ENCODE results near the gene MBOAT7. TPM values are rescaled to one million over a fixed set of nuclear protein-coding genes. Genes with fewer than 3 reads are reported as not detected.

MBOAT7 gene
- polyA plus RNA-seq, 1 donor from 2014 or later: 19.0 TPM

DNA sequence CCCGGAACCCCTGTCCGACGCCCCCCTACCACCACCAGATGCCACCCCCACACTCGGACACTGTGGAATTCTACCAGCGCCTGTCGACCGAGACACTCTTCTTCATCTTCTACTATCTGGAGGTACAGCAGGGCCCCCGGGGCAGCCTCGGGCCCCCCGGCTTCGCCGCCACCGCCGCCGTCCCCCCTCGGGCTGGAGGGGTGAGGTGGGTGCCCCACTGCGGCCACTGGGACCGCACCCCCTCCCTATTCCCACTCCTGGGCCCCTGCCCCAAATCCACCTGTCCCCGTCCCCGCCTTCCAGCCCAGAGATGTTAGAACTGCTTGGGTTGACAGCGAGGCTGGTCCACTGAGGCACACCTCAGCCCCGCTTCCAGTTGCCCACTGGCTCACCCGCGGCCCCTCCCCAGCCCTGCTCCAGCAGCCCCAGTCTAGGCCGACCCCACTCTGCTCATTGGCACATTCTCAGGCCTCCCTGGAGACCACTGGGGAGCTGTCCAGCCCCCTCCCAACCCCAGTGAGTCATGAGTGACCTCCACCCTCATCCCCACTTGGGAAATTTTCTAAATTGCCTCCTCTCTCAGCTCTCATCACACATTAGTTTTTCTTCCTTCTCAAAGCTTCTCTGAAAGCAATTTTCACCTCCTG is 36.4 kb downstream of the MBOAT7 start:
- no peaks in the 10 kb centered on the region for H4K20me1 ChIP-seq (ENCODE audit: insufficient read depth)
- no peak overlapping the region for H3K27ac ChIP-seq (ENCODE audit: low read length)
- H2AFZ ChIP-seq (ENCODE audit: low read depth, low read length): no peak overlapping the region
- no peaks in the 10 kb centered on the region for H3K27me3 ChIP-seq (ENCODE audit: insufficient read depth, low read depth, low read length)
- no peaks in the 10 kb centered on the region for H3K79me2 ChIP-seq (replicated peaks; ENCODE audit: insufficient read depth, low read length)
- no peaks in the 10 kb centered on the region for H3K9me3 ChIP-seq (ENCODE audit: low read length)
- no peak overlapping the region for H3K9ac ChIP-seq (ENCODE audit: low read length)
- no peak overlapping the region for H3K4me2 ChIP-seq (ENCODE audit: low read length)
- H3K36me3 ChIP-seq (ENCODE audit: insufficient read depth, low read length): no peaks in the 10 kb centered on the region
- TF ChIP-seq EZH2 (IDR thresholded peaks at IDR 0.05; ENCODE audit: borderline replicate concordance, insufficient read depth, low read length, poor library complexity, severe bottlenecking) (no peak), MXI1 (conservative IDR thresholded peaks at IDR 0.05; ENCODE audit: poor library complexity, severe bottlenecking) (no peak), SMC3 (conservative IDR thresholded peaks at IDR 0.05; ENCODE audit: poor library complexity) (no peak), EP300 (conservative IDR thresholded peaks at IDR 0.05; ENCODE audit: poor library complexity, severe bottlenecking) (no peak), TAF1 (IDR thresholded peaks at IDR 0.05; ENCODE audit: low read depth) (no peak), POLR2AphosphoS5 (IDR thresholded peaks at IDR 0.05) (no peak), RAD21 (conservative IDR thresholded peaks at IDR 0.05) (no peak)
- TF ChIP-seq, protein P1, sequence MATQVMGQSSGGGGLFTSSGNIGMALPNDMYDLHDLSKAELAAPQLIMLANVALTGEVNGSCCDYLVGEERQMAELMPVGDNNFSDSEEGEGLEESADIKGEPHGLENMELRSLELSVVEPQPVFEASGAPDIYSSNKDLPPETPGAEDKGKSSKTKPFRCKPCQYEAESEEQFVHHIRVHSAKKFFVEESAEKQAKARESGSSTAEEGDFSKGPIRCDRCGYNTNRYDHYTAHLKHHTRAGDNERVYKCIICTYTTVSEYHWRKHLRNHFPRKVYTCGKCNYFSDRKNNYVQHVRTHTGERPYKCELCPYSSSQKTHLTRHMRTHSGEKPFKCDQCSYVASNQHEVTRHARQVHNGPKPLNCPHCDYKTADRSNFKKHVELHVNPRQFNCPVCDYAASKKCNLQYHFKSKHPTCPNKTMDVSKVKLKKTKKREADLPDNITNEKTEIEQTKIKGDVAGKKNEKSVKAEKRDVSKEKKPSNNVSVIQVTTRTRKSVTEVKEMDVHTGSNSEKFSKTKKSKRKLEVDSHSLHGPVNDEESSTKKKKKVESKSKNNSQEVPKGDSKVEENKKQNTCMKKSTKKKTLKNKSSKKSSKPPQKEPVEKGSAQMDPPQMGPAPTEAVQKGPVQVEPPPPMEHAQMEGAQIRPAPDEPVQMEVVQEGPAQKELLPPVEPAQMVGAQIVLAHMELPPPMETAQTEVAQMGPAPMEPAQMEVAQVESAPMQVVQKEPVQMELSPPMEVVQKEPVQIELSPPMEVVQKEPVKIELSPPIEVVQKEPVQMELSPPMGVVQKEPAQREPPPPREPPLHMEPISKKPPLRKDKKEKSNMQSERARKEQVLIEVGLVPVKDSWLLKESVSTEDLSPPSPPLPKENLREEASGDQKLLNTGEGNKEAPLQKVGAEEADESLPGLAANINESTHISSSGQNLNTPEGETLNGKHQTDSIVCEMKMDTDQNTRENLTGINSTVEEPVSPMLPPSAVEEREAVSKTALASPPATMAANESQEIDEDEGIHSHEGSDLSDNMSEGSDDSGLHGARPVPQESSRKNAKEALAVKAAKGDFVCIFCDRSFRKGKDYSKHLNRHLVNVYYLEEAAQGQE (IDR thresholded peaks at IDR 0.05; ENCODE audit: borderline replicate concordance): no peak
- TF ChIP-seq, protein P2, sequence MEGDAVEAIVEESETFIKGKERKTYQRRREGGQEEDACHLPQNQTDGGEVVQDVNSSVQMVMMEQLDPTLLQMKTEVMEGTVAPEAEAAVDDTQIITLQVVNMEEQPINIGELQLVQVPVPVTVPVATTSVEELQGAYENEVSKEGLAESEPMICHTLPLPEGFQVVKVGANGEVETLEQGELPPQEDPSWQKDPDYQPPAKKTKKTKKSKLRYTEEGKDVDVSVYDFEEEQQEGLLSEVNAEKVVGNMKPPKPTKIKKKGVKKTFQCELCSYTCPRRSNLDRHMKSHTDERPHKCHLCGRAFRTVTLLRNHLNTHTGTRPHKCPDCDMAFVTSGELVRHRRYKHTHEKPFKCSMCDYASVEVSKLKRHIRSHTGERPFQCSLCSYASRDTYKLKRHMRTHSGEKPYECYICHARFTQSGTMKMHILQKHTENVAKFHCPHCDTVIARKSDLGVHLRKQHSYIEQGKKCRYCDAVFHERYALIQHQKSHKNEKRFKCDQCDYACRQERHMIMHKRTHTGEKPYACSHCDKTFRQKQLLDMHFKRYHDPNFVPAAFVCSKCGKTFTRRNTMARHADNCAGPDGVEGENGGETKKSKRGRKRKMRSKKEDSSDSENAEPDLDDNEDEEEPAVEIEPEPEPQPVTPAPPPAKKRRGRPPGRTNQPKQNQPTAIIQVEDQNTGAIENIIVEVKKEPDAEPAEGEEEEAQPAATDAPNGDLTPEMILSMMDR (IDR thresholded peaks at IDR 0.05; ENCODE audit: poor library complexity, severe bottlenecking): no peak
- no peak overlapping the region for H3K4me3 ChIP-seq (ENCODE audit: low read length)
- no peaks in the 10 kb centered on the region for H3K9me2 ChIP-seq (ENCODE audit: insufficient read depth, low read length)
- no peaks in the 10 kb centered on the region for H3F3A ChIP-seq (ENCODE audit: insufficient read depth, low read length, poor library complexity, severe bottlenecking)

DNA sequence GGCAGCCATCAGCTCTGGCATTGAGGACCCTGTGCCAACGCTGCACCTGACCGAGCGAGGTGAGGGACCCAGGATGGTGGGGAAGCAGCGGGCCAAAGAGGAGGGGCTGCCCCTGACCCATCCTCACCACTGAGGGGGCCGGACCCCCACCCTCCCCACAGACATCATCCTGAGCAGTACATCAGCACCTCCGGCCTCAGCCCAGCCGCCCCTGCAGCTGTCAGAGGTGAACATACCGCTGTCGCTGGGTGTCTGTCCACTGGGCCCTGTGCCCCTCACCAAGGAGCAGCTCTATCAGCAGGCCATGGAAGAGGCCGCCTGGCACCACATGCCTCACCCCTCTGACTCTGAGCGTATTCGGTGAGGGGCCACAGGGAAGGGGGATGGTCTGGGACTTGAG is 37.1 kb downstream of the MBOAT7 start:
- no peaks in the 10 kb centered on the region for H4K20me1 ChIP-seq (ENCODE audit: insufficient read depth)
- no peak overlapping the region for H3K4me3 ChIP-seq (ENCODE audit: low read length)
- H3K27me3 ChIP-seq (ENCODE audit: insufficient read depth, low read depth, low read length): no peaks in the 10 kb centered on the region
- no peak overlapping the region for H3K9ac ChIP-seq (ENCODE audit: low read length)
- no peaks in the 10 kb centered on the region for H3K79me2 ChIP-seq (replicated peaks; ENCODE audit: insufficient read depth, low read length)
- H3K27ac ChIP-seq (ENCODE audit: low read length): no peak overlapping the region
- H3F3A ChIP-seq (ENCODE audit: insufficient read depth, low read length, poor library complexity, severe bottlenecking): no peaks in the 10 kb centered on the region
- no peaks in the 10 kb centered on the region for H3K9me3 ChIP-seq (ENCODE audit: low read length)
- no peaks in the 10 kb centered on the region for H3K9me2 ChIP-seq (ENCODE audit: insufficient read depth, low read length)
- no peak overlapping the region for H3K4me2 ChIP-seq (ENCODE audit: low read length)
- TF ChIP-seq SMC3 (conservative IDR thresholded peaks at IDR 0.05; ENCODE audit: poor library complexity) (no peak), EZH2 (IDR thresholded peaks at IDR 0.05; ENCODE audit: borderline replicate concordance, insufficient read depth, low read length, poor library complexity, severe bottlenecking) (no peak), RAD21 (conservative IDR thresholded peaks at IDR 0.05) (no peak), EP300 (conservative IDR thresholded peaks at IDR 0.05; ENCODE audit: poor library complexity, severe bottlenecking) (no peak), POLR2AphosphoS5 (IDR thresholded peaks at IDR 0.05) (no peak), MXI1 (conservative IDR thresholded peaks at IDR 0.05; ENCODE audit: poor library complexity, severe bottlenecking) (no peak), TAF1 (IDR thresholded peaks at IDR 0.05; ENCODE audit: low read depth) (no peak)
- TF ChIP-seq, protein P1 (IDR thresholded peaks at IDR 0.05; ENCODE audit: borderline replicate concordance): no peak
- TF ChIP-seq, protein P2 (IDR thresholded peaks at IDR 0.05; ENCODE audit: poor library complexity, severe bottlenecking): no peak
- no peaks in the 10 kb centered on the region for H3K36me3 ChIP-seq (ENCODE audit: insufficient read depth, low read length)
- H2AFZ ChIP-seq (ENCODE audit: low read depth, low read length): no peak overlapping the region

Data from neural cell (in vitro differentiated cells).